Astrocyte (in vitro differentiated cells and primary cell): ENCODE measurements around the gene ATP5MC3. TPM values are rescaled to one million over a fixed set of nuclear protein-coding genes. Genes with fewer than 3 reads are reported as not detected.

Source experiments
- DNase-seq: peaks from one replicate; pipeline ENCODE4 v3.0.0-alpha.2; 2010; ENCODE audit warnings: low read depth
- FAIRE-seq: peaks from 2 replicates; lab custom pipeline; 2011; peaks lifted over from hg19 to GRCh38; lab: Jason Lieb, UNC
- H2AFZ ChIP-seq: 2 replicates; pipeline ENCODE4 v1.6.0; 2012; ENCODE audit warnings: low read depth, low read length, inconsistent platforms
- H3K27ac ChIP-seq: 2 replicates; pipeline ENCODE4 v1.5.1; 2011; ENCODE audit warnings: low read depth, low read length, inconsistent platforms
- H3K27me3 ChIP-seq: 2 replicates; pipeline ENCODE4 v1.6.0; 2011; ENCODE audit warnings: low read length, inconsistent platforms; ENCODE audit not compliant: insufficient read depth
- H3K36me3 ChIP-seq: 2 replicates; pipeline ENCODE4 v1.5.1; 2011; ENCODE audit warnings: low read length, inconsistent platforms; ENCODE audit not compliant: insufficient read depth
- H3K4me1 ChIP-seq: 2 replicates; pipeline ENCODE4 v1.5.1; 2011; ENCODE audit warnings: low read length, inconsistent platforms; ENCODE audit not compliant: insufficient read depth
- H3K4me2 ChIP-seq: 2 replicates; pipeline ENCODE4 v1.6.0; 2012; ENCODE audit warnings: low read length, inconsistent platforms
- H3K4me3 ChIP-seq: 2 replicates; pipeline ENCODE4 v1.5.1; 2011; ENCODE audit warnings: low read depth, mild to moderate bottlenecking, low read length, inconsistent platforms; ENCODE audit not compliant: insufficient read depth
- H3K79me2 ChIP-seq: 2 replicates; pipeline ENCODE4 v1.6.0; 2012; ENCODE audit warnings: mild to moderate bottlenecking, low read length, inconsistent platforms; ENCODE audit not compliant: insufficient read depth
- H3K9ac ChIP-seq: 2 replicates; pipeline ENCODE4 v1.6.0; 2012; ENCODE audit warnings: mild to moderate bottlenecking, low read length, inconsistent platforms
- H3K9me3 ChIP-seq: 2 replicates; pipeline ENCODE4 v1.5.1; 2012; ENCODE audit warnings: low read depth, mild to moderate bottlenecking, low read length, inconsistent platforms; ENCODE audit not compliant: insufficient read depth
- H4K20me1 ChIP-seq: 2 replicates; pipeline ENCODE4 v1.6.0; 2012; ENCODE audit warnings: low read length, inconsistent platforms; ENCODE audit not compliant: insufficient read depth
- H3K27ac Mint-ChIP-seq: one replicate; pipeline ENCODE4 v1.8.0; 2021; ENCODE audit warnings: mild to moderate bottlenecking, mixed read lengths; ENCODE audit not compliant: unreplicated experiment
- H3K27me3 Mint-ChIP-seq: one replicate; pipeline ENCODE4 v1.8.0; 2021; ENCODE audit warnings: low read depth, mixed read lengths; ENCODE audit not compliant: unreplicated experiment
- H3K36me3 Mint-ChIP-seq: one replicate; pipeline ENCODE4 v1.8.0; 2021; ENCODE audit warnings: low read depth, mixed read lengths; ENCODE audit not compliant: unreplicated experiment
- H3K4me1 Mint-ChIP-seq: one replicate; pipeline ENCODE4 v1.8.0; 2021; ENCODE audit warnings: low read depth, mixed read lengths; ENCODE audit not compliant: unreplicated experiment
- H3K4me3 Mint-ChIP-seq: one replicate; pipeline ENCODE4 v1.8.0; 2021; ENCODE audit warnings: mild to moderate bottlenecking, moderate library complexity, mixed read lengths; ENCODE audit not compliant: unreplicated experiment
- H3K9me3 Mint-ChIP-seq: one replicate; pipeline ENCODE4 v1.8.0; 2021; ENCODE audit warnings: mild to moderate bottlenecking, mixed read lengths; ENCODE audit not compliant: unreplicated experiment
- CTCF ChIP-seq: IDR thresholded peaks from 2 replicates; pipeline ENCODE4 v1.5.1; 2011; ENCODE audit warnings: low read depth, mild to moderate bottlenecking, inconsistent platforms, low read length, moderate library complexity; ENCODE audit not compliant: insufficient read depth
- EZH2 ChIP-seq: IDR thresholded peaks from 2 replicates; pipeline ENCODE4 v1.6.1; 2012; ENCODE audit warnings: mild to moderate bottlenecking, low read length, inconsistent platforms; ENCODE audit not compliant: insufficient read depth
- total RNA-seq: library from RNA; stranded (reverse); gene quantifications from 2 replicates; pipeline ENCODE4 v1.2.1, GENCODE V29; 2021

Gene ATP5MC3
- total RNA-seq, 1 donor from 2014 or later, result 289 TPM

GRCh38 chr2:175135177-175135576 is 46.3 kb downstream of the ATP5MC3 start:
- no peak overlapping the region for H3K27ac Mint-ChIP-seq
- no peak for DNase-seq
- no peaks in the 10 kb centered on the region for H3K27me3 ChIP-seq

GRCh38 chr2:175131252-175131651 is 50.3 kb downstream of the ATP5MC3 start:
- no peak overlapping the region for H3K4me2 ChIP-seq
- no peaks in the 10 kb centered on the region for H3K9me3 Mint-ChIP-seq
- TF ChIP-seq CTCF (no peak), EZH2 (no peak)
- no peaks in the 10 kb centered on the region for H3K9me3 ChIP-seq
- no peak overlapping the region for H3K9ac ChIP-seq
- no peak for DNase-seq
- no peak overlapping the region for H3K4me3 ChIP-seq
- no peaks in the 10 kb centered on the region for H3K4me1 ChIP-seq
- FAIRE-seq, result no peak
- no peak overlapping the region for H3K4me3 Mint-ChIP-seq
- H4K20me1 ChIP-seq, result peaks cover 26% of the 10 kb centered on the region
- H3K27me3 Mint-ChIP-seq, result no peaks in the 10 kb centered on the region
- H3K36me3 ChIP-seq, result peaks cover 9% of the 10 kb centered on the region
- no peaks in the 10 kb centered on the region for H3K27me3 ChIP-seq
- peaks cover 14% of the 10 kb centered on the region for H3K36me3 Mint-ChIP-seq
- no peak overlapping the region for H2AFZ ChIP-seq
- H3K79me2 ChIP-seq, result peaks cover 45% of the 10 kb centered on the region
- peaks cover 1% of the 10 kb centered on the region for H3K4me1 Mint-ChIP-seq
- no peak overlapping the region for H3K27ac ChIP-seq
- H3K27ac Mint-ChIP-seq, result no peak overlapping the region

More at GRCh38 chr2:175135177-175135576, 46.3 kb downstream of the ATP5MC3 start:
- TF ChIP-seq EZH2, result no peak
- TF ChIP-seq CTCF, result no peak
- Histone ChIP-seq H3K79me2 (peaks cover 75% of the 10 kb centered on the region), H3K9ac (no peak overlapping the region), H3K27ac (no peak overlapping the region), H3K4me3 (no peak overlapping the region), H3K4me2 (no peak overlapping the region), H2AFZ (no peak overlapping the region), H3K36me3 (peaks cover 9% of the 10 kb centered on the region), H3K4me1 (no peaks in the 10 kb centered on the region), H4K20me1 (peaks cover 44% of the 10 kb centered on the region), H3K9me3 (no peaks in the 10 kb centered on the region)
- Mint-ChIP-seq H3K4me3 (no peak overlapping the region), H3K27me3 (no peaks in the 10 kb centered on the region), H3K36me3 (peaks cover 7% of the 10 kb centered on the region), H3K9me3 (no peaks in the 10 kb centered on the region), H3K4me1 (peaks cover 7% of the 10 kb centered on the region)
- FAIRE-seq, result no peak

- H3K27me3 ChIP-seq, result no peaks in the 10 kb centered on the region
- H3K4me1 ChIP-seq, result no peaks in the 10 kb centered on the region
- FAIRE-seq (no peak), DNase-seq (no peak)
- H3K27me3 Mint-ChIP-seq, result no peaks in the 10 kb centered on the region
- no peak overlapping the region for H3K9ac ChIP-seq
- no peaks in the 10 kb centered on the region for H3K4me1 Mint-ChIP-seq
- peaks cover 42% of the 10 kb centered on the region for H3K79me2 ChIP-seq
- H4K20me1 ChIP-seq, result peaks cover 20% of the 10 kb centered on the region
- H3K9me3 ChIP-seq, result no peaks in the 10 kb centered on the region
- no peak overlapping the region for H3K27ac Mint-ChIP-seq
- peaks cover 3% of the 10 kb centered on the region for H3K36me3 ChIP-seq
- H3K4me3 ChIP-seq, result no peak overlapping the region
- no peak overlapping the region for H3K27ac ChIP-seq
- H3K4me2 ChIP-seq, result no peak overlapping the region
- TF ChIP-seq CTCF (no peak), EZH2 (no peak)
- no peak overlapping the region for H2AFZ ChIP-seq
- H3K4me3 Mint-ChIP-seq, result no peak overlapping the region
- H3K36me3 Mint-ChIP-seq, result peaks cover 11% of the 10 kb centered on the region
- no peaks in the 10 kb centered on the region for H3K9me3 Mint-ChIP-seq
These were observed 54.8 kb downstream of the ATP5MC3 start for GRCh38 chr2:175126661-175127060.
